ENCODE measurements around the gene SLC34A3.
A peak's percentile ranks its signal among the peaks of the same experiment; 100 is the strongest.
"Not testable (repeated sequence)": the region's sequence is repeated elsewhere in the genome, so short reads cannot be mapped to it uniquely, and the experiment has no call there.

The SLC34A3 gene

GRCh38 chr9:137240318-137240840, 9.7 kb downstream of the SLC34A3 start:
- DNase-seq (ENCODE audit: low read depth in 2 of 2) = peak; percentile 73 to 89

GRCh38 chr9:137240841-137241489, 10.3 kb downstream of the SLC34A3 start, which contains the start of gene TUBB4B:
TUBB4B (plus strand) TSS chr9:137241287; CDS start chr9:137241361, 74 bp downstream.
- peak within 1 kb of the TSS; percentile 70 to 93 for H3K4me3 ChIP-seq (replicated peaks in 1 of 2; ENCODE audit: low read depth in 2 of 2, low read length in 2 of 2)
- no peak for TF ChIP-seq CTCF (IDR thresholded peaks at IDR 0.05; ENCODE audit: low read depth, low read length)
- peak; percentile 100 for DNase-seq (ENCODE audit: low read depth in 2 of 2)

More at GRCh38 chr9:137240318-137240840, 9.7 kb downstream of the SLC34A3 start:
- no peak for TF ChIP-seq CTCF (IDR thresholded peaks at IDR 0.05; ENCODE audit: low read depth, low read length)
- H3K4me3 ChIP-seq (replicated peaks in 1 of 2; ENCODE audit: low read depth in 2 of 2, low read length in 2 of 2) = peak overlapping the region; percentile 57 to 68

- peak overlapping the region; percentile 70 to 93 for H3K4me3 ChIP-seq (replicated peaks in 1 of 2; ENCODE audit: low read depth in 2 of 2, low read length in 2 of 2)
- DNase-seq (ENCODE audit: low read depth in 2 of 2) = peak; percentile 44 to 54
- no peak for TF ChIP-seq CTCF (IDR thresholded peaks at IDR 0.05; ENCODE audit: low read depth, low read length)
These were observed 11.0 kb downstream of the SLC34A3 start for GRCh38 chr9:137241490-137242268.

GRCh38 chr9:137242269-137243203, 11.8 kb downstream of the SLC34A3 start:
- H3K4me3 ChIP-seq (replicated peaks in 1 of 2; ENCODE audit: low read depth in 2 of 2, low read length in 2 of 2) = peak overlapping the region; percentile 70 to 93
- TF ChIP-seq CTCF (IDR thresholded peaks at IDR 0.05; ENCODE audit: low read depth, low read length) = no peak
- DNase-seq (ENCODE audit: low read depth in 2 of 2) = peak in 1 of 2 donors; percentile 10

GRCh38 chr9:137243266-137243625, 12.5 kb downstream of the SLC34A3 start:
- H3K4me3 ChIP-seq (replicated peaks in 1 of 2; ENCODE audit: low read depth in 2 of 2, low read length in 2 of 2) = peak overlapping the region in 1 of 2 donors; percentile 93

GRCh38 chr9:137243626-137244485, 13.2 kb downstream of the SLC34A3 start:
- H3K4me3 ChIP-seq (replicated peaks in 1 of 2; ENCODE audit: low read depth in 2 of 2, low read length in 2 of 2) = no peak overlapping the region
- TF ChIP-seq CTCF (IDR thresholded peaks at IDR 0.05; ENCODE audit: low read depth, low read length) = no peak
- peak in 1 of 2 donors; percentile 20 for DNase-seq (ENCODE audit: low read depth in 2 of 2)

More at GRCh38 chr9:137243266-137243625, 12.5 kb downstream of the SLC34A3 start:
- DNase-seq (ENCODE audit: low read depth in 2 of 2) = not testable (repeated sequence)

All from cardiac fibroblast (primary cell).